Urinary bladder (tissue), 4 donors: ENCODE measurements around the gene KRT38. TPM values are rescaled to one million over a fixed set of nuclear protein-coding genes. Genes with fewer than 3 reads are reported as not detected.

ENCODE experiments used
- DNase-seq: peaks from one replicate; pipeline ENCODE4 v3.0.0-alpha.2; 2015; ENCODE audit errors: extremely low spot score
- H3K27ac ChIP-seq: one replicate; pipeline ENCODE4 v1.5.1; 2013; ENCODE audit warnings: low read depth, mild to moderate bottlenecking, moderate library complexity
- H3K36me3 ChIP-seq: one replicate; pipeline ENCODE4 v1.6.1; 2013; ENCODE audit warnings: mild to moderate bottlenecking, moderate library complexity; ENCODE audit not compliant: insufficient read depth
- H3K4me1 ChIP-seq: one replicate; pipeline ENCODE4 v1.6.1; 2013; ENCODE audit warnings: mild to moderate bottlenecking, moderate library complexity; ENCODE audit not compliant: insufficient read depth
- H3K4me3 ChIP-seq: one replicate; pipeline ENCODE4 v1.5.1; 2013; ENCODE audit warnings: low read depth, low read length
- WGBS: extraction: QIAGEN DNeasy Blood & Tissue Kit; methylation state at CpG from one replicate; pipeline ENCODE4 v1.1.7; 2013; 5-methylcytosine and 5-hydroxymethylcytosine counted together
- polyA plus RNA-seq: library from polyadenylated mRNA; stranded (reverse); fragments of 200-250 nt; gene quantifications from one replicate; pipeline ENCODE4 v1.2.3, GENCODE V29; 2013
- total RNA-seq: library from RNA; depleted of rRNA; stranded (reverse); fragments of >200 nt; gene quantifications from one replicate; pipeline ENCODE4 v1.2.3, GENCODE V29; 2014
- donor health status: healthy with polysubstance abuse.
- donor health status: healthy.

Gene KRT38
- total and polyA plus RNA-seq, 2 donors, result not detected

- Histone ChIP-seq H3K4me1 (no peaks in the 10 kb centered on the region), H3K36me3 (no peaks in the 10 kb centered on the region), H3K27ac (no peak overlapping the region), H3K4me3 (no peak overlapping the region)
- WGBS, result 98% methylated on average over 4 of the region's 4 CpGs
- no peak for DNase-seq
Observed at GRCh38 chr17:41475421-41475820, 34.6 kb upstream of the KRT38 start.

GRCh38 chr17:41474863-41475262 is 34.1 kb upstream of the KRT38 start:
- no peaks in the 10 kb centered on the region for H3K36me3 ChIP-seq
- no peak for DNase-seq
- no peak overlapping the region for H3K27ac ChIP-seq
- WGBS, result 61% methylated on average over 8 of the region's 8 CpGs
- H3K4me3 ChIP-seq, result no peak overlapping the region
- no peaks in the 10 kb centered on the region for H3K4me1 ChIP-seq

- DNase-seq, result no peak
- Histone ChIP-seq H3K27ac (no peak overlapping the region), H3K36me3 (no peaks in the 10 kb centered on the region), H3K4me3 (no peak overlapping the region), H3K4me1 (no peaks in the 10 kb centered on the region)
Observed at GRCh38 chr17:41468346-41468745, 27.6 kb upstream of the KRT38 start.

GRCh38 chr17:41467561-41467960 is 26.8 kb upstream of the KRT38 start:
- 75% methylated on average over 4 of the region's 4 CpGs for WGBS
- H3K4me3 ChIP-seq, result no peak overlapping the region
- no peak for DNase-seq
- H3K4me1 ChIP-seq, result no peaks in the 10 kb centered on the region
- H3K36me3 ChIP-seq, result no peaks in the 10 kb centered on the region
- no peak overlapping the region for H3K27ac ChIP-seq

GRCh38 chr17:41466988-41467387 is 26.2 kb upstream of the KRT38 start, which contains the start of gene KRT32:
Gene KRT32 (minus strand): TSS chr17:41467386. CDS start chr17:41467325, 61 bp downstream.
- Histone ChIP-seq H3K4me3 (no peak within 1 kb of the TSS), H3K4me1 (no peaks in the 10 kb centered on the region), H3K36me3 (no peaks in the 10 kb centered on the region), H3K27ac (no peak within 1 kb of the TSS)
- no peak for DNase-seq
- WGBS, result 94% methylated on average over 14 of the region's 14 CpGs

- 22% methylated on average over 6 of the region's 6 CpGs for WGBS
Observed at GRCh38 chr17:41464682-41465081, 23.9 kb upstream of the KRT38 start.

GRCh38 chr17:41464173-41464572 is 23.4 kb upstream of the KRT38 start:
- H3K27ac ChIP-seq, result no peak overlapping the region
- H3K4me3 ChIP-seq, result no peak overlapping the region
- 87% methylated on average over 11 of the region's 11 CpGs for WGBS
- no peaks in the 10 kb centered on the region for H3K4me1 ChIP-seq
- DNase-seq, result no peak
- H3K36me3 ChIP-seq, result no peaks in the 10 kb centered on the region

More at GRCh38 chr17:41464682-41465081, 23.9 kb upstream of the KRT38 start:
- Histone ChIP-seq H3K27ac (no peak overlapping the region), H3K36me3 (no peaks in the 10 kb centered on the region), H3K4me3 (no peak overlapping the region), H3K4me1 (no peaks in the 10 kb centered on the region)
- no peak for DNase-seq

GRCh38 chr17:41463746-41464145 is 23.0 kb upstream of the KRT38 start:
- WGBS, result 92% methylated on average over 8 of the region's 8 CpGs
- no peak overlapping the region for H3K27ac ChIP-seq

GRCh38 chr17:41462705-41463104 is 21.9 kb upstream of the KRT38 start:
- WGBS, result 83% methylated on average over 15 of the region's 15 CpGs
- no peak for DNase-seq

More at GRCh38 chr17:41463746-41464145, 23.0 kb upstream of the KRT38 start:
- H3K4me1 ChIP-seq, result no peaks in the 10 kb centered on the region
- DNase-seq, result no peak
- no peaks in the 10 kb centered on the region for H3K36me3 ChIP-seq
- no peak overlapping the region for H3K4me3 ChIP-seq

GRCh38 chr17:41457676-41458075 is 16.9 kb upstream of the KRT38 start:
- 73% methylated on average over 4 of the region's 4 CpGs for WGBS
- Histone ChIP-seq H3K36me3 (no peaks in the 10 kb centered on the region), H3K27ac (no peak overlapping the region), H3K4me3 (no peak overlapping the region), H3K4me1 (no peaks in the 10 kb centered on the region)
- DNase-seq, result no peak

More at GRCh38 chr17:41462705-41463104, 21.9 kb upstream of the KRT38 start:
- no peak overlapping the region for H3K4me3 ChIP-seq
- H3K36me3 ChIP-seq, result no peaks in the 10 kb centered on the region
- H3K4me1 ChIP-seq, result no peaks in the 10 kb centered on the region
- H3K27ac ChIP-seq, result no peak overlapping the region

GRCh38 chr17:41456204-41456603 is 15.4 kb upstream of the KRT38 start:
- 90% methylated on average over 3 of the region's 3 CpGs for WGBS
- Histone ChIP-seq H3K27ac (no peak overlapping the region), H3K4me1 (no peaks in the 10 kb centered on the region), H3K4me3 (no peak overlapping the region), H3K36me3 (no peaks in the 10 kb centered on the region)
- no peak for DNase-seq

GRCh38 chr17:41455236-41455635 is 14.5 kb upstream of the KRT38 start:
- no peak overlapping the region for H3K27ac ChIP-seq
- no peaks in the 10 kb centered on the region for H3K36me3 ChIP-seq
- no peaks in the 10 kb centered on the region for H3K4me1 ChIP-seq
- DNase-seq, result no peak
- H3K4me3 ChIP-seq, result no peak overlapping the region
- 80% methylated on average over 1 of the region's 1 CpG for WGBS

GRCh38 chr17:41453066-41453465 is 12.3 kb upstream of the KRT38 start:
- Histone ChIP-seq H3K4me1 (no peaks in the 10 kb centered on the region), H3K36me3 (no peaks in the 10 kb centered on the region), H3K4me3 (no peak overlapping the region), H3K27ac (no peak overlapping the region)
- DNase-seq, result no peak
- WGBS, result 93% methylated on average over 3 of the region's 3 CpGs

- no peak overlapping the region for H3K27ac ChIP-seq
- no peaks in the 10 kb centered on the region for H3K4me1 ChIP-seq
- no peak overlapping the region for H3K4me3 ChIP-seq
- DNase-seq, result no peak
- WGBS, result 68% methylated on average over 4 of the region's 4 CpGs
- no peaks in the 10 kb centered on the region for H3K36me3 ChIP-seq
Observed at GRCh38 chr17:41452281-41452680, 11.5 kb upstream of the KRT38 start.

- no peaks in the 10 kb centered on the region for H3K36me3 ChIP-seq
- H3K4me1 ChIP-seq, result no peaks in the 10 kb centered on the region
- H3K4me3 ChIP-seq, result no peak overlapping the region
- 36% methylated on average over 2 of the region's 2 CpGs for WGBS
- no peak overlapping the region for H3K27ac ChIP-seq
- no peak for DNase-seq
Observed at GRCh38 chr17:41451154-41451728, 10.5 kb upstream of the KRT38 start.
